Measurements from ENCODE around the gene LIN52.
A peak's percentile ranks its signal among the peaks of the same experiment; 100 is the strongest.

Gene LIN52

DNA sequence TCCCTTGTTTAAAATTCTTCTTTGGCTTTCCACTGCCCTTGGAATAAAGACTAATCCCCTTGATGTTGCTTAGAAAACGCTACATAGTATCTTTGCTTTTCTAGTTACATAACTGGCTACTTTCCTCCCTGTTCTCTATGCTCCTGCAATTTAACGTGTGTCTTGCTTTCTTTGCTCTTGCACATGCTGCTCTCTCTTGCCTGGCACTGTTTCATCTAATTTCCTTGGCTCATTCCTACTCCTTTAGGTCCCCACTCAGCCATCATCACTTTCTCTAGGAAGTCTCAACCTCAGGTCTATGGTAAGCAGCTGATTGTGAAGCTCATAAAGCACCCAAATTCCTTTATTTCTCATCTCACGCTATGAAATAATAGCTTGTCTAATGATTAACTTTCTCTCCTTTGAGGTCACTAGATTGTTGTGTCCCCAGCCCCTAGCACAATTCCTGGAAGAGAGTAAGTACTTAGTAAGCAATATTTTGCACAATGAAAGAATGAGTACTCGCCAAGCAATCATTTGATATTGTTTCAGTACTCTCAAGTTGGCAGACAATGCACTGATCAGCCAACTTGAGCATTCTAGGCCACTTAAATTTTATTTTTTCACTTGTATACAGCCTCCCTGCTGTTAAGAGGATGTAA, 3.8 kb upstream of the LIN52 start:
- TF ChIP-seq, protein P1, sequence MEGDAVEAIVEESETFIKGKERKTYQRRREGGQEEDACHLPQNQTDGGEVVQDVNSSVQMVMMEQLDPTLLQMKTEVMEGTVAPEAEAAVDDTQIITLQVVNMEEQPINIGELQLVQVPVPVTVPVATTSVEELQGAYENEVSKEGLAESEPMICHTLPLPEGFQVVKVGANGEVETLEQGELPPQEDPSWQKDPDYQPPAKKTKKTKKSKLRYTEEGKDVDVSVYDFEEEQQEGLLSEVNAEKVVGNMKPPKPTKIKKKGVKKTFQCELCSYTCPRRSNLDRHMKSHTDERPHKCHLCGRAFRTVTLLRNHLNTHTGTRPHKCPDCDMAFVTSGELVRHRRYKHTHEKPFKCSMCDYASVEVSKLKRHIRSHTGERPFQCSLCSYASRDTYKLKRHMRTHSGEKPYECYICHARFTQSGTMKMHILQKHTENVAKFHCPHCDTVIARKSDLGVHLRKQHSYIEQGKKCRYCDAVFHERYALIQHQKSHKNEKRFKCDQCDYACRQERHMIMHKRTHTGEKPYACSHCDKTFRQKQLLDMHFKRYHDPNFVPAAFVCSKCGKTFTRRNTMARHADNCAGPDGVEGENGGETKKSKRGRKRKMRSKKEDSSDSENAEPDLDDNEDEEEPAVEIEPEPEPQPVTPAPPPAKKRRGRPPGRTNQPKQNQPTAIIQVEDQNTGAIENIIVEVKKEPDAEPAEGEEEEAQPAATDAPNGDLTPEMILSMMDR (conservative IDR thresholded peaks at IDR 0.05; ENCODE audit: control insufficient read depth, insufficient read depth, low read depth, low read length), result no peak
- no peak overlapping the region for H3K4me3 ChIP-seq (ENCODE audit: control insufficient read depth, low read depth, low read length)
- DNase-seq (ENCODE audit: low read depth), result no peak

DNA sequence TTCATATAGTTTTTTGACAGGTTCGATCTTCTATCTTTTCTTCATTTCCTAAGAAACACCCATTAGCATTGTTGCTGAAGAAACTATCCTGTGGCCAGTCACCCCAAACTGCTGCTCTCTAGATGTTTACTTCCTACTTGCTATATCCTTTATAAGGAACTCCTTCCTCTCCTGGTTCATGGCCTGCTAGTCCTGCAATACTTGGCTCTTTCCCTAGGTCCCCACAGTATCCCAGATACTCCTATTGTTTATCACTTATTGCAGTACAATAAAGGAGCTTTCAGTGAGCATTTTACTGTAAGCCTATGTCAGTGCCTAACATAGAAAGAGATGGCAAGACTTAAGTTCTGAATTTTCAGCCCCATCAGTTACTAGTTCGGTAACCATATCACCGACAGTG, 3.3 kb upstream of the LIN52 start:
- no peak for DNase-seq (ENCODE audit: low read depth)
- TF ChIP-seq, protein P1 (conservative IDR thresholded peaks at IDR 0.05; ENCODE audit: control insufficient read depth, insufficient read depth, low read depth, low read length), result no peak
- H3K4me3 ChIP-seq (ENCODE audit: control insufficient read depth, low read depth, low read length), result no peak overlapping the region

DNA sequence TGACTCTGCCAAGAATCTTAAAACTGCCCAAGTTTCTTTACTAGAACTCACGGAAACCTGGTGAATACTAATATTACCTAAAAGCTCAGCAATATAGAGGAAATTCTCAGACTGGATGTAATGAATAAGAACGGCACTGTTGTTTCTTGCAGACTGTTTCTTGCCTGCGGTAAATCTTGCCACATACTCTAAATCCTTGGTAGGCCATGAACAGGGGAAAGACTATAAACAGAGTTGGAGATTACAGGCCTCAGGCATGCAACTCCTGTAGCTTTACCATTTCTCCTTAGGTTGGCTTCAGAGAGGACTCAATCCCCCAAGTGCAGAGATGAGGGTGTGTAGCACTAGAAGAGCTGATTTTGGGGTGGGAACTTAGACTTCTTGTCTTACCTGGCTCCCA, 1.6 kb upstream of the LIN52 start:
- DNase-seq (ENCODE audit: low read depth), result no peak
- peak overlapping the region; percentile 90 for H3K4me3 ChIP-seq (ENCODE audit: control insufficient read depth, low read depth, low read length)
- TF ChIP-seq, protein P1 (conservative IDR thresholded peaks at IDR 0.05; ENCODE audit: control insufficient read depth, insufficient read depth, low read depth, low read length), result no peak

DNA sequence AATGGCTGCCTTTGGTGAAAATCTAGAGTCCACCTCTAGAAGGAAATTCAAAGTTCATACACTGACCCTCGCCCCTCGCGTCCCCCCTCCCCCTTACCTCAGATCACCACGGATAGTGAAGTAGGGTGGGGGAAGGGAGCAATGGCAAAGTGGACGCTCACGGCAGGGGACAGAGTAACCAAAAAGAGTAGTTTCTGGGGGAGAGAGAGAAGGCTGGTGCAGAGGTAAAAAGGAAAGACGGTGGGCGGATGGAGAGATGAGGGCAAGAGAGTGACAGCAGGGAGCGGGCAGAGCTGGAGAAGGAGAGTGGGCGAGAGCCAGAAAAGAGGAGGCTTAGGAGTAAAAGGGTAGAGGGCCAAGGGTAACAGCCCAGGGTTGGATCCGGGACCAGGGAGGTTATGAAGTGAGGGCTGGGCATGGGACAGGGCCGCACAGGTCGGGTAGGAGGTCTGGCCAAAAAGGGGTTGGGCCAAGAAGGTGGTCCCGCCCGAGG, 926 bp upstream of the LIN52 start:
- DNase-seq (ENCODE audit: low read depth), result no peak
- peak overlapping the region; percentile 90 for H3K4me3 ChIP-seq (ENCODE audit: control insufficient read depth, low read depth, low read length)
- TF ChIP-seq, protein P1 (conservative IDR thresholded peaks at IDR 0.05; ENCODE audit: control insufficient read depth, insufficient read depth, low read depth, low read length), result no peak

DNA sequence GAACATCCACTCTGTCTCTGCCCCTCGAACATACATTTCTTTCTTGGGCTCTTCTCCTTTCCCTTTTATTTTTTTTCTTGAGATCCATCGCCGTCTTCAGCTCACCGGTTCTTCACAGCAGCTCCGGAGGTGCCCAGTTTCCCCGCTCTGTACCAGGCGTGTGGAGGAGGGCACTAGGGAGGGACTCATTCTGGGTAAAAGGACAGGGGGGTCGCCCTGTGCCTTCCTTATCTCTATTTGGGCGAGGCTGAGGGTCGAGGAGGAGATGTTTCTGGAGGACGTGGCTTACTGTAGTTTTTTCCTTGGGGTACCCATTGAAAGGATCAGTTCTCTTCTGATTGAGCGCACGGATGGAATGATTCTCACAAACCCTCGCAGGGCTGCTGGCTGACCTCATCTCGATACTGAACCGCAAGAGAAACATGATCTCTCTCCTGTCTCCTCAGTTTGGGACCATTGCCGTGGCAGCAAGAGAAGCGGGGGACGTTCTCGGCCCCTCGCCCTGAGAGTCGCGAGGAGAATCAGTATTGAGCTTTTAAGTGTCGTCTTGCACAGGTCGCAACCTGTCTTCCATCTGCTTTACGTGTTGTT, 386 bp downstream of the LIN52 start:
- peak overlapping the region; percentile 92 for H3K4me3 ChIP-seq (ENCODE audit: control insufficient read depth, low read depth, low read length)
- DNase-seq (ENCODE audit: low read depth), result peak; percentile 51

DNA sequence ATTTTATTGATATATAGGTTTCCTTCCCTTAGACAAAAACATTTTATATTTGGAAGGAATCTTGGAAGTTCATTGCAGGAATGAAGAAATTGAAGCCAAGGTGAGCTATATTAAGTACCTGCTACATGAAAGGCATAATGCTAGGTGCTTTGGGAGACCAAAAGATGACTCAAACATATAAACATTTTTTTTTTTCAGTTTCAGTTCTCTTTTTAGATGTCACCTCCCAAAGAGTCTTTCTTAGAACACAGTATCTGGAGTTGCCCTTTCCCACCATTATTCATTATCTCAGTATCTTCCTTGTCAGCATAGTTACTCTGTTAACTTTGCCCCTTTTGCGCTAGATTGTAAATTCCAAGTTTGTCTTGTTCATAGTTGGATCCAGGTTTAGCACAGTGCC, 1.1 kb downstream of the LIN52 start:
- TF ChIP-seq, protein P1 (conservative IDR thresholded peaks at IDR 0.05; ENCODE audit: control insufficient read depth, insufficient read depth, low read depth, low read length), result no peak
- no peak for DNase-seq (ENCODE audit: low read depth)
- peak overlapping the region; percentile 92 for H3K4me3 ChIP-seq (ENCODE audit: control insufficient read depth, low read depth, low read length)

More for the DNA sequence above, 386 bp downstream of the LIN52 start:
- TF ChIP-seq, protein P1 (conservative IDR thresholded peaks at IDR 0.05; ENCODE audit: control insufficient read depth, insufficient read depth, low read depth, low read length), result no peak
